HG02840 (cell line): ENCODE results near the gene CASP9.
"Not testable (repeated sequence)": the region's sequence is repeated elsewhere in the genome, so short reads cannot be mapped to it uniquely, and the experiment has no call there.

Experiments used
- ATAC-seq: cut with Tn5 transposase; IDR thresholded peaks from one replicate; pipeline ENCODE4 v1.9.1; 2021; ENCODE audit warnings: mild to moderate bottlenecking, moderate library complexity, moderate number of reproducible peaks; ENCODE audit not compliant: unreplicated experiment, low FRiP score

CASP9 gene

GRCh38 chr1:15526490-15527339 lies 2.7 kb upstream of the CASP9 start, which contains the start of gene DNAJC16:
DNAJC16 (plus strand) TSS chr1:15526848; CDS start chr1:15529106, 2,258 bp downstream.
- ATAC-seq = peak; percentile 73

GRCh38 chr1:15526021-15526489 lies 2.0 kb upstream of the CASP9 start:
- no peak for ATAC-seq

GRCh38 chr1:15525050-15526020 lies 1.3 kb upstream of the CASP9 start:
- peak; percentile 36 for ATAC-seq

- ATAC-seq = peak; percentile 39
These were observed 451 bp upstream of the CASP9 start for GRCh38 chr1:15524283-15525049.

- no peak for ATAC-seq
These were observed 653 bp downstream of the CASP9 start for GRCh38 chr1:15523104-15524020.

GRCh38 chr1:15522551-15522950 lies 1.5 kb downstream of the CASP9 start:
- no peak for ATAC-seq

GRCh38 chr1:15521206-15521906 lies 2.7 kb downstream of the CASP9 start:
- ATAC-seq = not testable (repeated sequence)

- ATAC-seq = no peak
These were observed 4.4 kb downstream of the CASP9 start for GRCh38 chr1:15519625-15520024.

GRCh38 chr1:15515022-15515663 lies 8.9 kb downstream of the CASP9 start:
- no peak for ATAC-seq

GRCh38 chr1:15514557-15514956 lies 9.5 kb downstream of the CASP9 start:
- ATAC-seq = not testable (repeated sequence)

- no peak for ATAC-seq
These were observed 10.1 kb downstream of the CASP9 start for GRCh38 chr1:15513919-15514318.

- no peak for ATAC-seq
These were observed 10.8 kb downstream of the CASP9 start for GRCh38 chr1:15513192-15513591.

- ATAC-seq = no peak
These were observed 13.2 kb downstream of the CASP9 start for GRCh38 chr1:15510611-15511405.

GRCh38 chr1:15509586-15509985 lies 14.4 kb downstream of the CASP9 start:
- no peak for ATAC-seq

GRCh38 chr1:15508700-15509487 lies 15.1 kb downstream of the CASP9 start:
- no peak for ATAC-seq

GRCh38 chr1:15507278-15507677 lies 16.7 kb downstream of the CASP9 start:
- ATAC-seq = no peak

GRCh38 chr1:15506831-15507230 lies 17.2 kb downstream of the CASP9 start:
- no peak for ATAC-seq
